SU-DHL-6 (cell line): ENCODE measurements around the gene SLC22A5.
A peak's percentile ranks its signal among the peaks of the same experiment; 100 is the strongest.

ENCODE experiments used
- CTCF ChIP-seq: fragments of 200-600 bp; sonication (generic); IDR thresholded peaks from one replicate; pipeline ENCODE4 v1.5.1; 2017; ENCODE audit warnings: antibody characterized with exemption, mild to moderate bottlenecking, low read length, moderate library complexity; ENCODE audit not compliant: insufficient read depth, poor library complexity, severe bottlenecking
- EZH2phosphoT487 ChIP-seq: fragments of 200-600 bp; sonication (generic), shearing (Covaris generic); conservative IDR thresholded peaks from 2 replicates; pipeline ENCODE4 v1.6.1; 2018; ENCODE audit warnings: mild to moderate bottlenecking, antibody characterized with exemption, low read length, moderate library complexity, mixed read lengths

- TF ChIP-seq CTCF (peak; percentile 79), EZH2phosphoT487 (no peak)
Measured at GRCh38 chr5:132419502-132420468, 50.3 kb downstream of the SLC22A5 start.
